HL-60 (cell line): ENCODE measurements around the gene ZNF326.

Experiments
- DNase-seq, 2 experiments: peaks; one replicate each; pipeline ENCODE4 v3.0.0-alpha.2; 2010 to 2020; ENCODE audit warnings: low read depth in 1 of 2, low spot score in 1 of 2
- H3K27ac ChIP-seq: fragments of 250-450 bp; sonication (Bioruptor Pico); replicated peaks from 2 replicates; pipeline ENCODE4 v1.5.1; 2020; ENCODE audit warnings: mild to moderate bottlenecking, moderate library complexity
- H3K27me3 ChIP-seq: fragments of 250-450 bp; sonication (Bioruptor Pico); 2 replicates; pipeline ENCODE4 v1.5.1; 2021; ENCODE audit warnings: mild to moderate bottlenecking, moderate library complexity; ENCODE audit not compliant: insufficient read depth, poor library complexity, severe bottlenecking
- H3K4me3 ChIP-seq: replicated peaks from 2 replicates; pipeline ENCODE4 v1.5.1; 2011; ENCODE audit warnings: mild to moderate bottlenecking, control low read depth, low read length; ENCODE audit not compliant: insufficient read depth
- GABPA ChIP-seq: IDR thresholded peaks from 2 replicates; pipeline ENCODE4 v1.6.1; 2012; ENCODE audit warnings: low read depth
- POLR2AphosphoS5 ChIP-seq: IDR thresholded peaks from 2 replicates; pipeline ENCODE4 v1.6.1; 2012; ENCODE audit warnings: low read depth
- SPI1 ChIP-seq: IDR thresholded peaks from 2 replicates; pipeline ENCODE4 v1.6.1; 2012; ENCODE audit warnings: low read depth, mild to moderate bottlenecking, borderline replicate concordance
- TF ChIP-seq, protein P1 (sequence below): IDR thresholded peaks from one replicate; pipeline ENCODE4 v1.5.1; 2011; ENCODE audit warnings: low read length, control low read depth, inconsistent platforms; ENCODE audit not compliant: insufficient read depth
- TF ChIP-seq, protein P2 (sequence below): IDR thresholded peaks from 2 replicates; pipeline ENCODE4 v1.6.1; 2012; ENCODE audit warnings: low read depth; ENCODE audit not compliant: insufficient replicate concordance

ZNF326 gene

DNA sequence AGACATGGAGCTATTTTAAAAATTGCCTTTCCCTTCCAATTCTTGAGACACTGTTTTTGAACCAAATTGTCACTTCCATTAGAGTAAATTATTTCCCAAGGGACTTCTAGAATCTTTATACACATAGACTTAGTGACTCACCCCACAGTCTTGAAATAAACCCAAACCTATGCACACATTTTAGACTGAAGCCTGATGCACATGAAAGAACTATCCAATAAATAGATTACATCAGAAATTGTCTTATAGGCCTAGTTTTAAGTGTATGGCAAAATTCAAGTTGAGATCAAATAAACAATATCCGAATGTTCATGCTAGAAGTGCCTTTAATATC is 32.2 kb upstream of the ZNF326 start:
- TF ChIP-seq POLR2AphosphoS5 = no peak
- TF ChIP-seq GABPA = no peak
- no peak for TF ChIP-seq SPI1
- TF ChIP-seq, protein P1, sequence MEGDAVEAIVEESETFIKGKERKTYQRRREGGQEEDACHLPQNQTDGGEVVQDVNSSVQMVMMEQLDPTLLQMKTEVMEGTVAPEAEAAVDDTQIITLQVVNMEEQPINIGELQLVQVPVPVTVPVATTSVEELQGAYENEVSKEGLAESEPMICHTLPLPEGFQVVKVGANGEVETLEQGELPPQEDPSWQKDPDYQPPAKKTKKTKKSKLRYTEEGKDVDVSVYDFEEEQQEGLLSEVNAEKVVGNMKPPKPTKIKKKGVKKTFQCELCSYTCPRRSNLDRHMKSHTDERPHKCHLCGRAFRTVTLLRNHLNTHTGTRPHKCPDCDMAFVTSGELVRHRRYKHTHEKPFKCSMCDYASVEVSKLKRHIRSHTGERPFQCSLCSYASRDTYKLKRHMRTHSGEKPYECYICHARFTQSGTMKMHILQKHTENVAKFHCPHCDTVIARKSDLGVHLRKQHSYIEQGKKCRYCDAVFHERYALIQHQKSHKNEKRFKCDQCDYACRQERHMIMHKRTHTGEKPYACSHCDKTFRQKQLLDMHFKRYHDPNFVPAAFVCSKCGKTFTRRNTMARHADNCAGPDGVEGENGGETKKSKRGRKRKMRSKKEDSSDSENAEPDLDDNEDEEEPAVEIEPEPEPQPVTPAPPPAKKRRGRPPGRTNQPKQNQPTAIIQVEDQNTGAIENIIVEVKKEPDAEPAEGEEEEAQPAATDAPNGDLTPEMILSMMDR = no peak
- TF ChIP-seq, protein P2, sequence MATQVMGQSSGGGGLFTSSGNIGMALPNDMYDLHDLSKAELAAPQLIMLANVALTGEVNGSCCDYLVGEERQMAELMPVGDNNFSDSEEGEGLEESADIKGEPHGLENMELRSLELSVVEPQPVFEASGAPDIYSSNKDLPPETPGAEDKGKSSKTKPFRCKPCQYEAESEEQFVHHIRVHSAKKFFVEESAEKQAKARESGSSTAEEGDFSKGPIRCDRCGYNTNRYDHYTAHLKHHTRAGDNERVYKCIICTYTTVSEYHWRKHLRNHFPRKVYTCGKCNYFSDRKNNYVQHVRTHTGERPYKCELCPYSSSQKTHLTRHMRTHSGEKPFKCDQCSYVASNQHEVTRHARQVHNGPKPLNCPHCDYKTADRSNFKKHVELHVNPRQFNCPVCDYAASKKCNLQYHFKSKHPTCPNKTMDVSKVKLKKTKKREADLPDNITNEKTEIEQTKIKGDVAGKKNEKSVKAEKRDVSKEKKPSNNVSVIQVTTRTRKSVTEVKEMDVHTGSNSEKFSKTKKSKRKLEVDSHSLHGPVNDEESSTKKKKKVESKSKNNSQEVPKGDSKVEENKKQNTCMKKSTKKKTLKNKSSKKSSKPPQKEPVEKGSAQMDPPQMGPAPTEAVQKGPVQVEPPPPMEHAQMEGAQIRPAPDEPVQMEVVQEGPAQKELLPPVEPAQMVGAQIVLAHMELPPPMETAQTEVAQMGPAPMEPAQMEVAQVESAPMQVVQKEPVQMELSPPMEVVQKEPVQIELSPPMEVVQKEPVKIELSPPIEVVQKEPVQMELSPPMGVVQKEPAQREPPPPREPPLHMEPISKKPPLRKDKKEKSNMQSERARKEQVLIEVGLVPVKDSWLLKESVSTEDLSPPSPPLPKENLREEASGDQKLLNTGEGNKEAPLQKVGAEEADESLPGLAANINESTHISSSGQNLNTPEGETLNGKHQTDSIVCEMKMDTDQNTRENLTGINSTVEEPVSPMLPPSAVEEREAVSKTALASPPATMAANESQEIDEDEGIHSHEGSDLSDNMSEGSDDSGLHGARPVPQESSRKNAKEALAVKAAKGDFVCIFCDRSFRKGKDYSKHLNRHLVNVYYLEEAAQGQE = no peak
- H3K4me3 ChIP-seq = no peak overlapping the region
- DNase-seq = no peak
- no peaks in the 10 kb centered on the region for H3K27me3 ChIP-seq
- H3K27ac ChIP-seq = no peak overlapping the region

DNA sequence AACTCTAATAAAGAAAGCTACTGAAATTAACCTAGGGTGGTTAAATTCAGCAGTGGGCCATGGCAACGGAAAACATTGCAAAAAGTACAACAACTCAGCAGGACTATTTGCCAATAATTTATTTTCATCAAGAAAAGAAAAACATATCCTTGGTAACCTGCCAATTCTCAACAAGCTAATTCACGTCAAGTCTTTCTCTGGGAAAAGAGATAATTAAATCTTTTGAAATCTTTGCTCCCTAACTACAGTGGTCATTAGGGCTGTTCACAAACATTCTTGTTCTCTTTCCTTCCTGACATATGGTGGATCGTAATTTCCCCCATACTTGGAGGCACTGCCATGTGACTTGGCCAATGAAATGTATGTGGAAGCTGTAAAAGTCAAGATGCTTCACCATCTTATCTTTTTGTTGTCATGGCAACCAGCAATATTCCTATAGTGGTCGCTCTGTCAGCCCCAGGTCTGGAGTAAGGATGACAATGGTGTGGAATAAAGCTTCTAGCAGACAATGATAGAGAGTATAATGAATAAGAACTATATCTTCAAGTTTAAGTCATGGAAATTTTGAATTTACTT is 29.6 kb upstream of the ZNF326 start:
- TF ChIP-seq SPI1 = no peak
- no peak for TF ChIP-seq GABPA
- TF ChIP-seq, protein P1 = no peak
- TF ChIP-seq, protein P2 = no peak
- no peak for TF ChIP-seq POLR2AphosphoS5
- no peak overlapping the region for H3K4me3 ChIP-seq
- no peak for DNase-seq
- H3K27me3 ChIP-seq = no peaks in the 10 kb centered on the region
- H3K27ac ChIP-seq = no peak overlapping the region

DNA sequence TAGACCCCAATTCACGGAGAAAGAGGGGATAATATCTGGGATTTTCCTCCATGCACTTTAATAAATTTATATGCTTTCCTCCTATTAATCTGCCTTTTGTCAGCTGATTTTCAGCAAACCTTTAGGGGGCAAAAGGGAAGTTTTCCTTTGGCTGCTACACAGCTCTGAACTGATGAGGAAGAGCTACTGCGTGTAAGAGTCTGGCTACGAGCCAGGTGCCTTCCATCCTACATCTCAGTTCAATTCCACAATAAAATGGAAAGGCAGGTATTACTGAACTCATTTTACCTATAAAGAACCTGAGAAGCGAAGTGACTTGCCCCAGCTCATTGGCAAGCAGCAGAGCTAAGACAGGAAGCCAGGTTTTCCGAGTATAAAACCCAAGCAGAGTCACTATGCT is 28.3 kb upstream of the ZNF326 start:
- DNase-seq = peak in 1 of 2 experiments; percentile 10
- H3K27ac ChIP-seq = no peak overlapping the region
- no peaks in the 10 kb centered on the region for H3K27me3 ChIP-seq
- no peak overlapping the region for H3K4me3 ChIP-seq
- no peak; the same call in 1 of the 2 replicates for TF ChIP-seq SPI1
- TF ChIP-seq, protein P2 = no peak
- TF ChIP-seq, protein P1 = no peak
- no peak for TF ChIP-seq POLR2AphosphoS5
- TF ChIP-seq GABPA = no peak
